ENCODE measurements around the gene DNM2.

Gene DNM2

GRCh38 chr19:10713317-10713716 is 4.6 kb upstream of the DNM2 start:
- ChIA-PET CTCF (no interaction called here), POLR2A (no interaction called here)
- DNase-seq (ENCODE audit: extremely low spot score), result no peak
- TF ChIP-seq SP1 (IDR thresholded peaks at IDR 0.05) (no peak), TARDBP (IDR thresholded peaks at IDR 0.05) (no peak), NFRKB (IDR thresholded peaks at IDR 0.05) (no peak)

DNA sequence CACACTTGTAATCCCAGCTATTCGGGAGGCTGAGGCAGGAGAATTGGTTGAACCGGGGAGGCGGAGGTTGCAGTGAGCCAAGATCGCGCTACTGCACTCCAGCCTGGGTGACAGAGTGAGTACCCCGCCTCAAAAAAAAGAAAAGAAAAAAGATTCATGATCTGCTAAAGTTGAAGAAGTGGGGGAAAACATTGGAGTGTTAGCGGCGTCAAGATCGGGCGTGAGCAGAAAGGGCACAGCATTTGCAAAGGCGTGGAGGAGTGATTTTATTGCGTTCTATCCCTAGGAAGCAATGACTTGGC is 874 bp upstream of the DNM2 start:
- CTCF ChIA-PET, result interaction anchor here (0.9 to 2.9 kb wide), 11 partner anchors 15 to 154 kb away, joined by 3 to 16 read pairs (median 4); partner anchors contain the start of gene QTRT1
- POLR2A ChIA-PET, result interaction anchor here (0.7 to 3.4 kb wide), 12 partner anchors 15 to 156 kb away, joined by 3 to 26 read pairs (median 5); partner anchors contain the start of genes QTRT1 and TMED1
- no peak for TF ChIP-seq L3MBTL2 (conservative IDR thresholded peaks at IDR 0.05)
- no peak for TF ChIP-seq SUZ12 (IDR thresholded peaks at IDR 0.05)
- TF ChIP-seq ELF4 (IDR thresholded peaks at IDR 0.05), result no peak
- no peak for TF ChIP-seq BHLHE40 (IDR thresholded peaks at IDR 0.05; ENCODE audit: borderline replicate concordance)
- no peak for TF ChIP-seq HDGF (IDR thresholded peaks at IDR 0.05; ENCODE audit: borderline replicate concordance)
- TF ChIP-seq TARDBP (IDR thresholded peaks at IDR 0.05), result no peak
- TF ChIP-seq NFRKB (IDR thresholded peaks at IDR 0.05), result no peak
- no peak for DNase-seq (ENCODE audit: extremely low spot score)

- ChIA-PET POLR2A (interaction anchor here (0.7 to 3.4 kb wide), 16 partner anchors 9 to 154 kb away, joined by 3 to 26 read pairs (median 5); partner anchors contain the start of genes QTRT1 and TMED1), CTCF (interaction anchor here (0.6 to 2.9 kb wide), 15 partner anchors 15 to 212 kb away, joined by 3 to 16 read pairs (median 4); partner anchors contain the start of gene QTRT1)
- peak; percentile 45 for DNase-seq (ENCODE audit: extremely low spot score)
- TF ChIP-seq SUZ12 (IDR thresholded peaks at IDR 0.05), result no peak
- no peak for TF ChIP-seq FOXA1 (IDR thresholded peaks at IDR 0.05)
- TF ChIP-seq L3MBTL2 (conservative IDR thresholded peaks at IDR 0.05), result no peak
Observed at GRCh38 chr19:10718205-10719196, 622 bp downstream of the DNM2 start.

DNA sequence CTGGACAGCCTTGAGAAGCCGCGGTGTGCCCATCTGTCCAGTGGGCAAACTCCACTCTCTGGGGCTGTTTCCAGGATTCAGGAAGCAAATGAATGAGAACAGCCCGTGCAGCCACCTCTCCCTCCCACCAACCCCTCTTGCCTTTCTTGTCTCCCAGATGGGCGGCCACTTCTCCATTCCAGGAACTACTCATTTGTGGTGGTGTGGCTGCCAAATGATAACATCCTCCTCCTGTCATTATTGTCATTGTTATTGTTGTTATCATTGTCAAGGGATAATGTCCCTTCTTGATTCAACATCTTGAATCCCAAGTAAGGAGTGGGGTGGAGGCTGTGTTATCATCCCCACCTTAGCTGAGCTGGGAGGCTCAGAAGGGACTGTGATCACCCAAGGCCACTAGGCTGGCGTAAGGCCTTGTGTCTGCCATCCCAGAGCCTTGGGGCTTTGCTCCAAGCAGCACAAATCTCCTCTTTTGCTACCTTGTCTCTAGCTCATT is 1.6 kb downstream of the DNM2 start:
- TF ChIP-seq FOXA1 (IDR thresholded peaks at IDR 0.05) (no peak), ARNT (IDR thresholded peaks at IDR 0.05) (no peak), BHLHE40 (IDR thresholded peaks at IDR 0.05; ENCODE audit: borderline replicate concordance) (no peak), ZNF384 (IDR thresholded peaks at IDR 0.05) (no peak), HDGF (IDR thresholded peaks at IDR 0.05; ENCODE audit: borderline replicate concordance) (no peak), LEF1 (IDR thresholded peaks at IDR 0.05; ENCODE audit: borderline replicate concordance) (no peak), SUZ12 (IDR thresholded peaks at IDR 0.05) (no peak), TARDBP (IDR thresholded peaks at IDR 0.05) (no peak), NFRKB (IDR thresholded peaks at IDR 0.05) (no peak), ELF4 (IDR thresholded peaks at IDR 0.05) (no peak), SP1 (IDR thresholded peaks at IDR 0.05) (no peak), CTBP1 (IDR thresholded peaks at IDR 0.05; ENCODE audit: borderline replicate concordance) (no peak), L3MBTL2 (conservative IDR thresholded peaks at IDR 0.05) (no peak), FOXK2 (IDR thresholded peaks at IDR 0.05) (no peak), FOXM1 (IDR thresholded peaks at IDR 0.05; ENCODE audit: borderline replicate concordance) (no peak)
- TF ChIP-seq, protein P1, sequence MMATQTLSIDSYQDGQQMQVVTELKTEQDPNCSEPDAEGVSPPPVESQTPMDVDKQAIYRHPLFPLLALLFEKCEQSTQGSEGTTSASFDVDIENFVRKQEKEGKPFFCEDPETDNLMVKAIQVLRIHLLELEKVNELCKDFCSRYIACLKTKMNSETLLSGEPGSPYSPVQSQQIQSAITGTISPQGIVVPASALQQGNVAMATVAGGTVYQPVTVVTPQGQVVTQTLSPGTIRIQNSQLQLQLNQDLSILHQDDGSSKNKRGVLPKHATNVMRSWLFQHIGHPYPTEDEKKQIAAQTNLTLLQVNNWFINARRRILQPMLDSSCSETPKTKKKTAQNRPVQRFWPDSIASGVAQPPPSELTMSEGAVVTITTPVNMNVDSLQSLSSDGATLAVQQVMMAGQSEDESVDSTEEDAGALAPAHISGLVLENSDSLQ (IDR thresholded peaks at IDR 0.05), result no peak
- ChIA-PET CTCF (interaction anchor here (1.0 to 2.9 kb wide), 2 partner anchors 145 kb away, joined by 3 to 16 read pairs; no protein-coding TSS in a partner anchor), POLR2A (interaction anchor here (0.5 to 1.8 kb wide), 4 partner anchors 8 to 145 kb away, joined by 3 to 7 read pairs (median 5); no protein-coding TSS in a partner anchor)
- DNase-seq (ENCODE audit: extremely low spot score), result no peak

DNA sequence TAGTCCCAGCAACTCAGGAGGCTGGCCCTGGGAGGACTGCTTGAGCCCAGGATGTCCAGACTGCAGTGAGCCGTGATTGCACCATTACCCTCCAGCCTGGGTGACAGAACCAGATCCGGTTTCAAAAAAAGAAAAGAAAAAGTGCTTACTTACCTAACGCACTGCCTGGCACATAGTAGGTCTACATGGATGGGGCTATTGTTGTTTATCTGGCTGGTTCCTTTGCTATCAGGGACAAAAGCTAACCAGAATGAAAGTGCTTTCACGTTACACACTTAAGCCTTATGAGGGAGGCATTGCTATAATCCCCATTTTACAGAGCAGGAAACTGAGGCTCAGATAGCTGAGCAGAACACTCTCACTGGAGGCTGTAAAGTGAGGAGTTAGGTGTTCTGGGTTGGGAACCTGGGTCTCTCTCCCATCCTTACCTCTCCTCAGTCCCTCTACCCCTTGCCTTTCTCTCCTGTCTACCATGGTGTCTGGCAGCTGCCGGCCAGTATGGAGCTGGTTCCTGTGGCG is 2.8 kb downstream of the DNM2 start:
- ChIA-PET CTCF (interaction anchor here (1.0 to 1.1 kb wide), 2 partner anchors 21 to 144 kb away, joined by 3 read pairs; no protein-coding TSS in a partner anchor), POLR2A (no interaction called here)
- TF ChIP-seq CTBP1 (IDR thresholded peaks at IDR 0.05; ENCODE audit: borderline replicate concordance), result no peak
- TF ChIP-seq TARDBP (IDR thresholded peaks at IDR 0.05), result no peak
- TF ChIP-seq ARNT (IDR thresholded peaks at IDR 0.05), result no peak
- no peak for TF ChIP-seq NFRKB (IDR thresholded peaks at IDR 0.05)
- TF ChIP-seq FOXK2 (IDR thresholded peaks at IDR 0.05), result no peak
- no peak for TF ChIP-seq LEF1 (IDR thresholded peaks at IDR 0.05; ENCODE audit: borderline replicate concordance)
- TF ChIP-seq FOXM1 (IDR thresholded peaks at IDR 0.05; ENCODE audit: borderline replicate concordance), result no peak
- TF ChIP-seq SP1 (IDR thresholded peaks at IDR 0.05), result no peak
- TF ChIP-seq L3MBTL2 (conservative IDR thresholded peaks at IDR 0.05), result no peak
- no peak for TF ChIP-seq SUZ12 (IDR thresholded peaks at IDR 0.05)
- TF ChIP-seq HDGF (IDR thresholded peaks at IDR 0.05; ENCODE audit: borderline replicate concordance), result no peak
- TF ChIP-seq FOXA1 (IDR thresholded peaks at IDR 0.05), result no peak
- TF ChIP-seq ELF4 (IDR thresholded peaks at IDR 0.05), result no peak
- TF ChIP-seq ZNF384 (IDR thresholded peaks at IDR 0.05), result no peak
- TF ChIP-seq, protein P1 (IDR thresholded peaks at IDR 0.05), result no peak
- no peak for DNase-seq (ENCODE audit: extremely low spot score)

DNA sequence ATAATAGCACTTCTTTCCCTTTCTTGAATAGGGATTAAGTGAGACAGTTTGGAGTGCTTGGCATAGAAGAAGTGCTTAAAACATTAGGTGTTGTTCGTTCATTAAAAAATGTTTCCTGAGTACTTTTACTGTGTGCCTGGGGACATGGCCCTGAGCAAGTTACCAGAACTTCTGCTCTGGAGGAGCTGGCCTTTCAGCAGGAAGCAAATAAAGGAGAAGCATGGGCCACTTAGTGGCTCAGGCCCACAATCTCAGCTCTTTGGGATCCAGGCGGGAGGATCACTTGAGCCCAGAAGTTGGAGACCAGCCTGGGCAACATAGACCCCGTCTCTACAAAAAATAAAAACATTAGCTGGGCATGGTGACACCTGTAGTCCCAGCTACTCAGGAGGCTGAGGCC is 5.7 kb downstream of the DNM2 start:
- POLR2A ChIA-PET, result no interaction called here
- no peak for TF ChIP-seq L3MBTL2 (conservative IDR thresholded peaks at IDR 0.05)
- TF ChIP-seq NFRKB (IDR thresholded peaks at IDR 0.05), result no peak
- no peak for TF ChIP-seq LEF1 (IDR thresholded peaks at IDR 0.05; ENCODE audit: borderline replicate concordance)
- no peak for TF ChIP-seq FOXM1 (IDR thresholded peaks at IDR 0.05; ENCODE audit: borderline replicate concordance)
- no peak for TF ChIP-seq TARDBP (IDR thresholded peaks at IDR 0.05)
- TF ChIP-seq SUZ12 (IDR thresholded peaks at IDR 0.05), result no peak
- no peak for TF ChIP-seq SP1 (IDR thresholded peaks at IDR 0.05)
- TF ChIP-seq, protein P1 (IDR thresholded peaks at IDR 0.05), result no peak
- no peak for TF ChIP-seq CTBP1 (IDR thresholded peaks at IDR 0.05; ENCODE audit: borderline replicate concordance)
- TF ChIP-seq ELF4 (IDR thresholded peaks at IDR 0.05), result no peak
- DNase-seq (ENCODE audit: extremely low spot score), result no peak
- CTCF ChIA-PET, result no interaction called here

Measured in HEK293T (cell line).